IMR-90 (cell line): Measurements from ENCODE around the gene OSBP2. TPM values are rescaled to one million over a fixed set of nuclear protein-coding genes. Genes with fewer than 3 reads are reported as not detected.

ENCODE experiments used
- ATAC-seq: fragments of 200-7000 bp; cut with Tn5 transposase; 2 replicates; pipeline ENCODE4 v1.9.1; 2020; ENCODE audit warnings: low read depth, mild to moderate bottlenecking, moderate library complexity
- BruUV-seq: library from RNA; stranded (reverse); fragments of 400-500 nt; replicated peaks from 2 replicates; lab custom pipeline; 2021; lab: Mats Ljungman, UMichigan
- CTCF ChIA-PET: fragments of 300-600 bp; formaldehyde crosslinking; extraction: SDS; loops from one replicate; lab custom pipeline; 2021; ENCODE audit warnings: antibody characterized with exemption; lab: Yijun Ruan, JAX
- POLR2A ChIA-PET: fragments of 300-600 bp; sonication (Branson Sonifier 250); formaldehyde crosslinking; loops from one replicate; lab custom pipeline; 2022; ENCODE audit warnings: antibody characterized with exemption; ENCODE audit not compliant: unreplicated experiment; lab: Charles Lee
- DNase-seq: peaks from one replicate; pipeline ENCODE4 v3.0.0; 2013
- H2AFZ ChIP-seq: replicated peaks from 2 replicates; pipeline ENCODE3; 2013; ENCODE audit warnings: low read length, mild to moderate bottlenecking; ENCODE audit not compliant: poor library complexity
- H2AK5ac ChIP-seq: 2 replicates; pipeline ENCODE4 v1.6.1; 2013; ENCODE audit warnings: low read depth, low read length, inconsistent platforms
- H2AK9ac ChIP-seq: replicated peaks from 2 replicates; pipeline ENCODE3; 2013; ENCODE audit warnings: mild to moderate bottlenecking, low read depth, low read length, moderate library complexity; ENCODE audit not compliant: poor library complexity
- H2BK120ac ChIP-seq: 2 replicates; pipeline ENCODE4 v1.6.1; 2013; ENCODE audit warnings: low read depth, low read length, inconsistent platforms
- H2BK15ac ChIP-seq: 3 replicates; pipeline ENCODE4 v1.6.1; 2013; ENCODE audit warnings: low read depth, low read length, inconsistent platforms
- H2BK20ac ChIP-seq: 2 replicates; pipeline ENCODE4 v1.6.1; 2013; ENCODE audit warnings: low read depth, mild to moderate bottlenecking, inconsistent platforms, low read length, moderate library complexity
- H2BK5ac ChIP-seq: 2 replicates; pipeline ENCODE4 v1.6.1; 2013; ENCODE audit warnings: mild to moderate bottlenecking, low read depth, low read length, inconsistent platforms; ENCODE audit not compliant: poor library complexity, severe bottlenecking
- H3K14ac ChIP-seq: replicated peaks from 2 replicates; pipeline ENCODE4 v1.6.1; 2013; ENCODE audit warnings: low read depth, low read length, inconsistent platforms
- H3K18ac ChIP-seq: 2 replicates; pipeline ENCODE4 v1.6.1; 2013; ENCODE audit warnings: low read depth, low read length, control low read depth
- H3K23ac ChIP-seq: 2 replicates; pipeline ENCODE4 v1.6.1; 2013; ENCODE audit warnings: low read depth, low read length, inconsistent platforms
- H3K27ac ChIP-seq: 2 replicates; pipeline ENCODE4 v1.5.1; 2013; ENCODE audit warnings: mild to moderate bottlenecking, control low read depth, low read length; ENCODE audit not compliant: insufficient read depth
- H3K27me3 ChIP-seq: 2 replicates; pipeline ENCODE4 v1.6.1; 2013; ENCODE audit warnings: low read length; ENCODE audit not compliant: control insufficient read depth, insufficient read depth
- H3K36me3 ChIP-seq: 2 replicates; pipeline ENCODE4 v1.6.1; 2013; ENCODE audit warnings: low read length, mixed read lengths; ENCODE audit not compliant: control insufficient read depth, insufficient read depth
- H3K4ac ChIP-seq: 2 replicates; pipeline ENCODE4 v1.6.1; 2013; ENCODE audit warnings: low read depth, low read length, inconsistent platforms
- H3K4me1 ChIP-seq: 2 replicates; pipeline ENCODE4 v1.6.1; 2013; ENCODE audit warnings: low read length, mixed read lengths; ENCODE audit not compliant: control insufficient read depth, insufficient read depth
- H3K4me2 ChIP-seq: 2 replicates; pipeline ENCODE4 v1.6.1; 2013; ENCODE audit warnings: low read depth, mild to moderate bottlenecking, control low read depth, low read length, moderate library complexity
- H3K4me3 ChIP-seq: 2 replicates; pipeline ENCODE4 v1.5.1; 2013; ENCODE audit warnings: low read depth, mild to moderate bottlenecking, control low read depth, low read length, moderate library complexity; ENCODE audit not compliant: insufficient read depth
- H3K56ac ChIP-seq: 2 replicates; pipeline ENCODE4 v1.6.1; 2013; ENCODE audit warnings: low read length, inconsistent platforms; ENCODE audit not compliant: insufficient read depth; ENCODE audit errors: extremely low read depth
- H3K79me1 ChIP-seq, 2 experiments: 2 replicates each; pipeline ENCODE4 v1.6.1; 2013; ENCODE audit warnings: low read length in 2 of 2, inconsistent platforms in 1 of 2, low read depth in 1 of 2
- H3K9ac ChIP-seq: 2 replicates; pipeline ENCODE4 v1.6.1; 2013; ENCODE audit warnings: low read depth, low read length, control low read depth
- H3K9me1 ChIP-seq: 2 replicates; pipeline ENCODE4 v1.6.1; 2013; ENCODE audit warnings: low read length, inconsistent platforms; ENCODE audit not compliant: insufficient read depth
- H3K9me3 ChIP-seq: 2 replicates; pipeline ENCODE4 v1.6.1; 2013; ENCODE audit warnings: low read length; ENCODE audit not compliant: control insufficient read depth, insufficient read depth
- H4K20me1 ChIP-seq: 2 replicates; pipeline ENCODE4 v1.6.1; 2013; ENCODE audit warnings: low read length, inconsistent platforms; ENCODE audit not compliant: insufficient read depth
- H4K5ac ChIP-seq: 2 replicates; pipeline ENCODE4 v1.6.1; 2013; ENCODE audit warnings: mild to moderate bottlenecking, low read depth, low read length, control low read depth
- H4K8ac ChIP-seq, 2 experiments: 2 replicates each; pipeline ENCODE4 v1.6.1; 2013; ENCODE audit warnings: low read depth in 2 of 2, low read length in 2 of 2, control low read depth in 1 of 2, inconsistent platforms in 1 of 2
- H4K91ac ChIP-seq: 2 replicates; pipeline ENCODE4 v1.6.1; 2013; ENCODE audit warnings: low read depth, low read length, inconsistent platforms; ENCODE audit not compliant: insufficient read depth
- MXI1 ChIP-seq: IDR thresholded peaks from 2 replicates; pipeline ENCODE4 v1.6.1; 2012; ENCODE audit warnings: low read depth, mild to moderate bottlenecking, low read length, moderate library complexity, borderline replicate concordance
- NFE2L2 ChIP-seq: fragments of 150-350 bp; IDR thresholded peaks from 2 replicates; pipeline ENCODE4 v1.6.1; 2016; ENCODE audit warnings: low read depth, mild to moderate bottlenecking, low read length
- USF2 ChIP-seq: fragments of 150-350 bp; IDR thresholded peaks from 2 replicates; pipeline ENCODE4 v1.6.1; 2017; ENCODE audit warnings: mild to moderate bottlenecking, antibody characterized with exemption, low read length, low read depth
- WGBS, 2 experiments: methylation state at CpG; one replicate each; pipeline versions ENCODE4 v1.1.5 to v1.1.7; 2013; ENCODE audit warnings: missing lambda C conversion rate in 2 of 2; ENCODE audit not compliant: insufficient read length in 1 of 2; ENCODE audit errors: extremely low coverage in 2 of 2; 5-methylcytosine and 5-hydroxymethylcytosine counted together
- dilution Hi-C: fragments of 300-500 bp; cut with HindIII; formaldehyde crosslinking; loops from one replicate; pipeline ENCODE4 v1.14.3; 2018; ENCODE audit warnings: low sequenced_read_pairs; ENCODE audit not compliant: unreplicated experiment
- in situ Hi-C: fragments of 300-500 bp; cut with MboI; formaldehyde crosslinking; loops from 3 replicates; pipeline ENCODE4 v1.14.3; 2019; ENCODE audit warnings: low sequenced_read_pairs, inconsistent platforms, mixed read lengths
- intact Hi-C: fragments of 100-400 bp; cut with micrococcal nuclease; formaldehyde crosslinking; loops from 2 replicates; pipeline ENCODE4 v1.10.0; 2022
- polyA plus RNA-seq, 3 experiments: library from polyadenylated mRNA; depleted of rRNA; stranded (reverse); fragments of >200 nt; gene quantifications; 2 replicates each; pipeline ENCODE4 v1.2.3, GENCODE V29; 2012; ENCODE audit warnings: low replicate concordance in 1 of 3
- total RNA-seq: library from RNA; depleted of rRNA; stranded (reverse); fragments of >200 nt; gene quantifications from 2 replicates; pipeline ENCODE4 v1.2.3, GENCODE V29; 2012
- TF ChIP-seq, protein P1 (sequence below): conservative IDR thresholded peaks from 2 replicates; pipeline ENCODE4 v1.5.1; 2012; ENCODE audit warnings: mild to moderate bottlenecking, low read depth, low read length, improper control_type of control experiment

OSBP2 gene
- total and polyA plus RNA-seq, 2 of the 4 experiments (the other 2 are of a cell fraction), result 1.8 to 2.2 TPM

DNA sequence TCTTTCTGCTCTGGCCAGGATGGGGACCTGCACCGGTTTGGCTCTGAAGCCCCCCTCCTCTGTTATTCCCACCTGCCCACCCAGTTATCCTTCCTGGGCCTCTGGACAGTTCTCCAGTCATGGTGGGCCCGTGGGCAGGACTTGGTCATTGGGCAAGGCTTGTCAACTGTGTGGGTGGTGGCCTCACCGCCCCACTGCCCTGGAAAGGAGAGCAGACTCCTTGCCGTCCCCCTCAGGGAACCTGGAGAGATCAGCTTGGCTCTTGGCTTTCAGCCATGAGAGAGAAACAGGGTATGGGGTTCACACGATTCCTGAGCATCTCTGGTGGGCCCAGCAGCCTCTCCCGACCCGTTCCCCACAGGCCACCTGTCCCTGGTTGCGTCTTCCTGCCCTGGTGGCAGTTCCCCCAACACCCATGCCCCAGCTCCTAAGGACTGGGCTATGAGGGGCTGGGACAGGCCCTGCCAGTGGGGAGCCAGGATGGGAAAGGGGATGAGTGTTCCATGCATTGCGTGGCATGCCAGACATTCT lies 181.6 kb downstream of the OSBP2 start:
- Histone ChIP-seq H3K9me3 (no peaks in the 10 kb centered on the region), H4K5ac (no peak overlapping the region), H3K56ac (no peak overlapping the region), H3K14ac (no peak overlapping the region), H3K27me3 (no peaks in the 10 kb centered on the region; the same call in 1 of the 2 replicates), H3K23ac (no peak overlapping the region), H2BK120ac (no peak overlapping the region), H4K8ac (no peak overlapping the region), H3K4me3 (no peak overlapping the region), H3K4me2 (no peak overlapping the region), H3K9me1 (no peaks in the 10 kb centered on the region), H3K9ac (no peak overlapping the region), H3K79me1 (no peaks in the 10 kb centered on the region), H3K36me3 (no peaks in the 10 kb centered on the region), H2BK20ac (no peak overlapping the region), H2AFZ (peak overlapping the region; percentile 28), H2AK5ac (no peak overlapping the region), H3K4ac (no peak overlapping the region), H3K4me1 (no peaks in the 10 kb centered on the region; the same call in 1 of the 2 replicates), H2BK15ac (no peak overlapping the region), H3K27ac (no peak overlapping the region), H3K18ac (no peak overlapping the region), H2BK5ac (no peak overlapping the region), H4K20me1 (no peaks in the 10 kb centered on the region), H4K91ac (no peak overlapping the region), H2AK9ac (peak overlapping the region; percentile 37)
- BruUV-seq, result no TSS peak
- ATAC-seq, result no peak
- dilution Hi-C loops, result no loop called here
- in situ Hi-C loops, result no loop called here
- no peak for TF ChIP-seq NFE2L2
- TF ChIP-seq, protein P1, sequence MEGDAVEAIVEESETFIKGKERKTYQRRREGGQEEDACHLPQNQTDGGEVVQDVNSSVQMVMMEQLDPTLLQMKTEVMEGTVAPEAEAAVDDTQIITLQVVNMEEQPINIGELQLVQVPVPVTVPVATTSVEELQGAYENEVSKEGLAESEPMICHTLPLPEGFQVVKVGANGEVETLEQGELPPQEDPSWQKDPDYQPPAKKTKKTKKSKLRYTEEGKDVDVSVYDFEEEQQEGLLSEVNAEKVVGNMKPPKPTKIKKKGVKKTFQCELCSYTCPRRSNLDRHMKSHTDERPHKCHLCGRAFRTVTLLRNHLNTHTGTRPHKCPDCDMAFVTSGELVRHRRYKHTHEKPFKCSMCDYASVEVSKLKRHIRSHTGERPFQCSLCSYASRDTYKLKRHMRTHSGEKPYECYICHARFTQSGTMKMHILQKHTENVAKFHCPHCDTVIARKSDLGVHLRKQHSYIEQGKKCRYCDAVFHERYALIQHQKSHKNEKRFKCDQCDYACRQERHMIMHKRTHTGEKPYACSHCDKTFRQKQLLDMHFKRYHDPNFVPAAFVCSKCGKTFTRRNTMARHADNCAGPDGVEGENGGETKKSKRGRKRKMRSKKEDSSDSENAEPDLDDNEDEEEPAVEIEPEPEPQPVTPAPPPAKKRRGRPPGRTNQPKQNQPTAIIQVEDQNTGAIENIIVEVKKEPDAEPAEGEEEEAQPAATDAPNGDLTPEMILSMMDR, result no peak
- TF ChIP-seq MXI1, result no peak
- no peak for TF ChIP-seq USF2
- intact Hi-C loops, result no loop called here
- POLR2A ChIA-PET, result no interaction called here
- no peak for DNase-seq
- CTCF ChIA-PET, result no interaction called here
- WGBS, 2 experiments, result 67% methylated on average over 2 of the region's 9 CpGs; no CpG with 5 or more reads in 1 of the 2 experiments
